GM23338 (cell line): ENCODE measurements around the gene IL17C.

Experiments
- CREB1 ChIP-seq: fragments of 250-450 bp; sonication (Bioruptor Pico); IDR thresholded peaks from 2 replicates; pipeline ENCODE4 v1.5.0; 2020; ENCODE audit warnings: low read depth, mild to moderate bottlenecking, moderate library complexity
- EZH2 ChIP-seq: fragments of 200-600 bp; sonication (generic); IDR thresholded peaks from one replicate; pipeline ENCODE4 v1.8.0; 2017; ENCODE audit warnings: antibody characterized with exemption, mild to moderate bottlenecking, low read depth; ENCODE audit not compliant: unreplicated experiment
- EZH2phosphoT487 ChIP-seq: fragments of 200-600 bp; sonication (generic); IDR thresholded peaks from one replicate; pipeline ENCODE4 v1.8.1; 2018; ENCODE audit warnings: antibody characterized with exemption; ENCODE audit not compliant: unreplicated experiment
- NANOG ChIP-seq: IDR thresholded peaks from 2 replicates; pipeline ENCODE4 v1.6.1; 2016; ENCODE audit warnings: antibody characterized with exemption, borderline replicate concordance
- POLR2AphosphoS5 ChIP-seq: IDR thresholded peaks from 2 replicates; pipeline ENCODE4 v1.6.1; 2016; ENCODE audit warnings: antibody characterized with exemption, low read depth
- REST ChIP-seq: IDR thresholded peaks from one replicate; pipeline ENCODE4 v1.6.1; 2018; ENCODE audit warnings: antibody characterized with exemption; ENCODE audit not compliant: unreplicated experiment
- ZNF114 ChIP-seq: fragments of 250-450 bp; sonication (Bioruptor Pico); IDR thresholded peaks from 2 replicates; pipeline ENCODE4 v1.5.0; 2020; ENCODE audit warnings: mild to moderate bottlenecking, moderate library complexity
- TF ChIP-seq, protein P1 (sequence below), 2 experiments: fragments of 200-600 bp in 1 of 2; sonication (generic) in 1 of 2; conservative IDR thresholded peaks; 2 replicates each; pipeline versions ENCODE4 v1.5.1 to v1.6.1; 2016 to 2017; ENCODE audit warnings: antibody characterized with exemption in 2 of 2, low read depth in 2 of 2, mild to moderate bottlenecking in 2 of 2, moderate library complexity in 1 of 2

- TF ChIP-seq, protein P1, sequence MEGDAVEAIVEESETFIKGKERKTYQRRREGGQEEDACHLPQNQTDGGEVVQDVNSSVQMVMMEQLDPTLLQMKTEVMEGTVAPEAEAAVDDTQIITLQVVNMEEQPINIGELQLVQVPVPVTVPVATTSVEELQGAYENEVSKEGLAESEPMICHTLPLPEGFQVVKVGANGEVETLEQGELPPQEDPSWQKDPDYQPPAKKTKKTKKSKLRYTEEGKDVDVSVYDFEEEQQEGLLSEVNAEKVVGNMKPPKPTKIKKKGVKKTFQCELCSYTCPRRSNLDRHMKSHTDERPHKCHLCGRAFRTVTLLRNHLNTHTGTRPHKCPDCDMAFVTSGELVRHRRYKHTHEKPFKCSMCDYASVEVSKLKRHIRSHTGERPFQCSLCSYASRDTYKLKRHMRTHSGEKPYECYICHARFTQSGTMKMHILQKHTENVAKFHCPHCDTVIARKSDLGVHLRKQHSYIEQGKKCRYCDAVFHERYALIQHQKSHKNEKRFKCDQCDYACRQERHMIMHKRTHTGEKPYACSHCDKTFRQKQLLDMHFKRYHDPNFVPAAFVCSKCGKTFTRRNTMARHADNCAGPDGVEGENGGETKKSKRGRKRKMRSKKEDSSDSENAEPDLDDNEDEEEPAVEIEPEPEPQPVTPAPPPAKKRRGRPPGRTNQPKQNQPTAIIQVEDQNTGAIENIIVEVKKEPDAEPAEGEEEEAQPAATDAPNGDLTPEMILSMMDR (conservative IDR thresholded peaks at IDR 0.05; ENCODE audit: low read depth in 2 of 2), result no peak
- TF ChIP-seq EZH2, result no peak
- no peak for TF ChIP-seq REST
- no peak for TF ChIP-seq POLR2AphosphoS5
- no peak for TF ChIP-seq NANOG
- TF ChIP-seq CREB1 (CRISPR knock-in tag), result no peak
- TF ChIP-seq EZH2phosphoT487, result no peak
- TF ChIP-seq ZNF114 (CRISPR knock-in tag), result no peak
Observed at GRCh38 chr16:88665570-88665969, 27.2 kb downstream of the IL17C start.
